Panc1 (cell line): ENCODE results near the gene APEX2.

Experiments used
- POLR2AphosphoS5 ChIP-seq: IDR thresholded peaks from 2 replicates; pipeline ENCODE4 v1.6.1; 2012; ENCODE audit warnings: mild to moderate bottlenecking, low read depth, low read length, moderate library complexity
- TF ChIP-seq, protein P1 (sequence below): fragments of 450-650 bp; IDR thresholded peaks from 2 replicates; pipeline ENCODE4 v1.5.1; 2017; ENCODE audit warnings: mild to moderate bottlenecking

DNA sequence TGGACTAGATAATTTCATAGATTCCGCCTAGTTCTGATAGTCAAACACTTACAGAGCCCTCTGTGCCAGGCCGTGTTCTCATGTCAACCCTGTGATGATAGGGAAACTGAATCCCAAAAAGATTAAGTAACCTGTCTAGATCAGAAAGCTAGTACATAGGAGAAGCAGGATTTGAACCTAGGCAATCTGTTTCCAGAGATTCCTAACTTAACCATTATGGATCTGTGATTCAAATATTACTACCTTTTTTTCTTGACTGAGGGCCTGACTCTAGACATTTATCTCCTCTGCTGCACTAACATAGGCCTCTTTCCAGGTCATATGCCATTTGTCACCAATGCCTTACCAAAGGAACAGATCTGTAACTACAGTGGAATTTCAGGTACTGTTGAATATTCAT lies 29.1 kb downstream of the APEX2 start:
- TF ChIP-seq, protein P1, sequence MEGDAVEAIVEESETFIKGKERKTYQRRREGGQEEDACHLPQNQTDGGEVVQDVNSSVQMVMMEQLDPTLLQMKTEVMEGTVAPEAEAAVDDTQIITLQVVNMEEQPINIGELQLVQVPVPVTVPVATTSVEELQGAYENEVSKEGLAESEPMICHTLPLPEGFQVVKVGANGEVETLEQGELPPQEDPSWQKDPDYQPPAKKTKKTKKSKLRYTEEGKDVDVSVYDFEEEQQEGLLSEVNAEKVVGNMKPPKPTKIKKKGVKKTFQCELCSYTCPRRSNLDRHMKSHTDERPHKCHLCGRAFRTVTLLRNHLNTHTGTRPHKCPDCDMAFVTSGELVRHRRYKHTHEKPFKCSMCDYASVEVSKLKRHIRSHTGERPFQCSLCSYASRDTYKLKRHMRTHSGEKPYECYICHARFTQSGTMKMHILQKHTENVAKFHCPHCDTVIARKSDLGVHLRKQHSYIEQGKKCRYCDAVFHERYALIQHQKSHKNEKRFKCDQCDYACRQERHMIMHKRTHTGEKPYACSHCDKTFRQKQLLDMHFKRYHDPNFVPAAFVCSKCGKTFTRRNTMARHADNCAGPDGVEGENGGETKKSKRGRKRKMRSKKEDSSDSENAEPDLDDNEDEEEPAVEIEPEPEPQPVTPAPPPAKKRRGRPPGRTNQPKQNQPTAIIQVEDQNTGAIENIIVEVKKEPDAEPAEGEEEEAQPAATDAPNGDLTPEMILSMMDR, result no peak
- no peak for TF ChIP-seq POLR2AphosphoS5
